LNCAP (cell line): ENCODE measurements around the gene GCAT.

Experiments
- TF ChIP-seq, protein P1 (sequence below): fragments of 450-650 bp; IDR thresholded peaks from 2 replicates; pipeline ENCODE4 v1.5.1; 2017; ENCODE audit warnings: mild to moderate bottlenecking

GCAT gene

GRCh38 chr22:37817705-37818408, 10.1 kb downstream of the GCAT start:
- TF ChIP-seq, protein P1, sequence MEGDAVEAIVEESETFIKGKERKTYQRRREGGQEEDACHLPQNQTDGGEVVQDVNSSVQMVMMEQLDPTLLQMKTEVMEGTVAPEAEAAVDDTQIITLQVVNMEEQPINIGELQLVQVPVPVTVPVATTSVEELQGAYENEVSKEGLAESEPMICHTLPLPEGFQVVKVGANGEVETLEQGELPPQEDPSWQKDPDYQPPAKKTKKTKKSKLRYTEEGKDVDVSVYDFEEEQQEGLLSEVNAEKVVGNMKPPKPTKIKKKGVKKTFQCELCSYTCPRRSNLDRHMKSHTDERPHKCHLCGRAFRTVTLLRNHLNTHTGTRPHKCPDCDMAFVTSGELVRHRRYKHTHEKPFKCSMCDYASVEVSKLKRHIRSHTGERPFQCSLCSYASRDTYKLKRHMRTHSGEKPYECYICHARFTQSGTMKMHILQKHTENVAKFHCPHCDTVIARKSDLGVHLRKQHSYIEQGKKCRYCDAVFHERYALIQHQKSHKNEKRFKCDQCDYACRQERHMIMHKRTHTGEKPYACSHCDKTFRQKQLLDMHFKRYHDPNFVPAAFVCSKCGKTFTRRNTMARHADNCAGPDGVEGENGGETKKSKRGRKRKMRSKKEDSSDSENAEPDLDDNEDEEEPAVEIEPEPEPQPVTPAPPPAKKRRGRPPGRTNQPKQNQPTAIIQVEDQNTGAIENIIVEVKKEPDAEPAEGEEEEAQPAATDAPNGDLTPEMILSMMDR = peak; percentile 90

GRCh38 chr22:37818409-37819104, 10.8 kb downstream of the GCAT start:
- TF ChIP-seq, protein P1 = no peak

GRCh38 chr22:37819105-37819433, 11.3 kb downstream of the GCAT start:
- TF ChIP-seq, protein P1 = no peak

GRCh38 chr22:37820350-37820749, 12.6 kb downstream of the GCAT start:
- TF ChIP-seq, protein P1 = no peak

DNA sequence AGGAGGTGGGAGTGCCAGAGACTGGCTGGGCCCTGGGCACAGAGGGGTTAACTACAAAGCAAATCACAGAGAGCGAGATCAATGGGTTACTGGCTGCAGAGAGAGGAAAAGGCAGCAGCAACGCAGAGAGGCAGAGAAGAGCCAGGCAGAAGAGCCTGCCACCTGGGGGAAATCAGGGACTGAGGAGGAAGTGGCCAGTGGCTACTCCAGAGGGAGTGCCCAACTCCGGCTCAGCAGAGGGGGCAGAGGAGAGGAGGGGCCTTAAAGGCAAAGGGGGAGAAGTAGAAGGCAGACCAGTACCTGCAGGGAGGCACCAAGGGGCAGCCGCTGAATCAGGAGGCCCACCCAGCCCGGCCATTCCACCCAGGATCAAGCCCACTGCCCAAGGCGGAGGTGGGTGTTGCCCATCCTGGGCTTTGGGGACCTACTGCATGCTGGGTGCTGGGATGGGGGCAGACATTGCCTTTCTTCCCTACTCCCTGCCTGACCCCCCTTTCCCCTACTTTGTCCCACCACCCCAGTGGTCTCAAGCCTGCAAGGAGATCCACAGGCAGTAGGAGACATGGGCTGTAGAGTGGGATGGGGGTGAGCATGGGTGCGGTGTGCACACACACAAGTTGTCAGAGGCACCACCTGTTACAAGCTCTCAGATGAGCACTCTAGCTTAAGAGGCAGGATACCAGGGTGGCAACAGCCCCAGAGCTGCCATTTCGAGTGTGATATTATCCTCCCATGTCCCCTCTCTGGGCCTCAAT, 14.5 kb downstream of the GCAT start:
- TF ChIP-seq, protein P1 = no peak

DNA sequence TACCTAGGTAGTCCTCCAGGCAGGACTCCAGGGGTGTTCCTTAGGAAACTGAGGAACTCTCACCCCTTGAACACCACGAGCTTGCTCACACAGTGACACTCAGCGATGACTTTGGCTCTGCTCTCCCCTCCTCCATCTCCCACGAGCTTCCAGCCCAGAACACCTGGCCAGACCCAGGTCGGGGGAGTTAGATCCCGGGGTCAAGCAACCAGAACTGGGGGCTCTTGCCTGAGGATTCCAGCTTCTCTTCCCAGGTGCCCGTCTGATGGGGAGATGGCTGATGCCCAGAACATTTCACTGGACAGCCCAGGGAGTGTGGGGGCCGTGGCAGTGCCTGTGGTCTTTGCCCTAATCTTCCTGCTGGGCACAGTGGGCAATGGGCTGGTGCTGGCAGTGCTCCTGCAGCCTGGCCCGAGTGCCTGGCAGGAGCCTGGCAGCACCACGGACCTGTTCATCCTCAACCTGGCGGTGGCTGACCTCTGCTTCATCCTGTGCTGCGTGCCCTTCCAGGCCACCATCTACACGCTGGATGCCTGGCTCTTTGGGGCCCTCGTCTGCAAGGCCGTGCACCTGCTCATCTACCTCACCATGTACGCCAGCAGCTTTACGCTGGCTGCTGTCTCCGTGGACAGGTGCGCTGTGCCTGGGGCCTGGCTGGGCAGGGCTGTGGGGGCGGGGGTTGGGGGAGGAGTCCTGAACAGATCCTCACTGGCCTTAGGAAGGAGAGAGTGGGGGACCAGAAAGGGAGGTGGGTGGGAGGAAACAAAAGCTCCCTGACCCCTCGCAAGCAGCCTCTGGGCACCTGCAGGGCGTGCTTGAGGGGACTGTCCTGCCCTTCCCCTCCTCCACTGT, 15.6 kb downstream of the GCAT start, which contains the start of gene GALR3:
TSS of gene GALR3 (plus strand) at position 249 of the 852 bp plus-strand sequence. CDS start at position 274, 25 bp downstream.
- TF ChIP-seq, protein P1 = no peak
